Measurements from ENCODE around the gene BABAM1. TPM values are rescaled to one million over a fixed set of nuclear protein-coding genes. Genes with fewer than 3 reads are reported as not detected.

Gene BABAM1
- total and polyA plus RNA-seq, 9 of the 15 experiments (the other 6 are each of a cell fraction or from before 2014, with no cell fraction given), result 14.7 to 160 (median 113) TPM

DNA sequence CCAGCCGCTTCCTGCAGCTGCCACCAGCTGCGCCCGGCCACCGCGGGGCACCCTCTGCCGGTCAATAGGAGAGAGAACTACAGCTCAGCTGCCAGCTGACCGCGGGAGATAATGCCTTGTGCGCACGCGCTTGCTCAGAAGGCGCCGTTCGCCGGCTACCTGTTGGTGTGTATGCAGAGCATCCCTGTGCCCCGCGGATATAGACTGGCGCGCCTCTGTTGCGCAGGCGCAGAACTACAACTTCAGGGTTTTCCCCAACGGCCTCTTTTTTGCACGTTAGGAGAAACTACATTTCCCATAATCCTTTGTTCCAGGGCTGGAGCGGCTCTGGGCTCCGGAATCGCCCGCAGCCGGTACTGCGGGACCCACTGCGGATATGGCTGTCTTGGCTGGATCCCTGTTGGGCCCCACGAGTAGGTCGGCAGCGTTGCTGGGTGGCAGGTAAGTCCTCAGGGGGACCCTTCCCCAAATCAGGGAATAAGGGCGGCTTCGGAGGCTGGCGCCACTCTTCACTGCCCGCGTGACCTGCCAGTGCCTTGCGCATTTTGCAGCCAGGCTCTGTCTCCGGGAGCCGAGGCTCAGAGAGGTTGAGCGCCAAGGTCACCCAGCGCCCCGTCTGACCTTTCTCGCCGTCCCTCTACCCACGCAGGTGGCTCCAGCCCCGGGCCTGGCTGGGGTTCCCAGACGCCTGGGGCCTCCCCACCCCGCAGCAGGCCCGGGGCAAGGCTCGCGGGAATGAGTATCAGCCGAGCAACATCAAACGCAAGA is 38.5 kb downstream of the BABAM1 start, which contains the start of gene MRPL34 (continued):
- TF ChIP-seq ZNF785 (CRISPR knock-in tag; IDR thresholded peaks at IDR 0.05) (no peak), ELF1 (tag; IDR thresholded peaks at IDR 0.05) (peak; percentile 54; the same call in 1 of the 2 replicates), PURB (CRISPR knock-in tag; IDR thresholded peaks at IDR 0.05; ENCODE audit: low read depth) (no peak), E2F4 (CRISPR knock-in tag; IDR thresholded peaks at IDR 0.05; ENCODE audit: low read depth) (0 out of 2 replicates have a peak, but pooled peaks have one; percentile 3), CC2D1A (IDR thresholded peaks at IDR 0.05) (no peak), ZNF41 (CRISPR knock-in tag; conservative IDR thresholded peaks at IDR 0.05) (no peak), DMBX1 (CRISPR knock-in tag; IDR thresholded peaks at IDR 0.05; ENCODE audit: borderline replicate concordance) (0 out of 2 replicates have a peak, but pooled peaks have one; percentile 36), SPI1 (IDR thresholded peaks at IDR 0.05; ENCODE audit: borderline replicate concordance, low read depth, low read length) (no peak), ARID2 (IDR thresholded peaks at IDR 0.05) (no peak), ZNF764 (CRISPR knock-in tag; IDR thresholded peaks at IDR 0.05; ENCODE audit: low read depth) (no peak), MLX (CRISPR knock-in tag; conservative IDR thresholded peaks at IDR 0.05) (no peak), BCOR (IDR thresholded peaks at IDR 0.05) (peak; percentile 89), FIP1L1 (IDR thresholded peaks at IDR 0.05; ENCODE audit: low read depth, low read length, poor library complexity, severe bottlenecking) (no peak), SMARCA4 (IDR thresholded peaks at IDR 0.05) (peak; percentile 21; the same call in 1 of the 2 replicates), IFI16 (CRISPR knock-in tag; IDR thresholded peaks at IDR 0.05) (no peak), HNRNPK (IDR thresholded peaks at IDR 0.05; ENCODE audit: low read depth, low read length, poor library complexity, severe bottlenecking) (peak; percentile 48), BACH1 (tag; IDR thresholded peaks at IDR 0.05) (no peak), HMGN3 (IDR thresholded peaks at IDR 0.05; ENCODE audit: borderline replicate concordance, extremely low read depth, insufficient read length, low read depth, low read length) (peak; percentile 71), POLR2AphosphoS2 (IDR thresholded peaks at IDR 0.05; ENCODE audit: low read length) (no peak; the same call in 1 of the 2 replicates), FOSL1 (tag; conservative IDR thresholded peaks at IDR 0.05) (no peak; the same call in 1 of the 2 replicates), MTA1 (IDR thresholded peaks at IDR 0.05; ENCODE audit: borderline replicate concordance) (no peak), RBBP5 (IDR thresholded peaks at IDR 0.05; ENCODE audit: borderline replicate concordance, insufficient read depth, low read length, poor library complexity, severe bottlenecking) (peak; percentile 81), CBFB (CRISPR knock-in tag; IDR thresholded peaks at IDR 0.05) (no peak), ZBTB12 (CRISPR knock-in tag; IDR thresholded peaks at IDR 0.05) (no peak)
- TF ChIP-seq, protein P1, sequence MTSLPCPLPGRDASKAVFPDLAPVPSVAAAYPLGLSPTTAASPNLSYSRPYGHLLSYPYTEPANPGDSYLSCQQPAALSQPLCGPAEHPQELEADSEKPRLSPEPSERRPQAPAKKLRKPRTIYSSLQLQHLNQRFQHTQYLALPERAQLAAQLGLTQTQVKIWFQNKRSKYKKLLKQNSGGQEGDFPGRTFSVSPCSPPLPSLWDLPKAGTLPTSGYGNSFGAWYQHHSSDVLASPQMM (CRISPR knock-in tag; IDR thresholded peaks at IDR 0.05), result no peak

Data from K562 (cell line).